GM21737 (cell line): ENCODE results near the gene TRIM62.

Experiments
- ATAC-seq: cut with Tn5 transposase; IDR thresholded peaks from one replicate; pipeline ENCODE4 v1.9.1; 2021; ENCODE audit warnings: mild to moderate bottlenecking, moderate library complexity; ENCODE audit not compliant: unreplicated experiment

TRIM62 gene

DNA sequence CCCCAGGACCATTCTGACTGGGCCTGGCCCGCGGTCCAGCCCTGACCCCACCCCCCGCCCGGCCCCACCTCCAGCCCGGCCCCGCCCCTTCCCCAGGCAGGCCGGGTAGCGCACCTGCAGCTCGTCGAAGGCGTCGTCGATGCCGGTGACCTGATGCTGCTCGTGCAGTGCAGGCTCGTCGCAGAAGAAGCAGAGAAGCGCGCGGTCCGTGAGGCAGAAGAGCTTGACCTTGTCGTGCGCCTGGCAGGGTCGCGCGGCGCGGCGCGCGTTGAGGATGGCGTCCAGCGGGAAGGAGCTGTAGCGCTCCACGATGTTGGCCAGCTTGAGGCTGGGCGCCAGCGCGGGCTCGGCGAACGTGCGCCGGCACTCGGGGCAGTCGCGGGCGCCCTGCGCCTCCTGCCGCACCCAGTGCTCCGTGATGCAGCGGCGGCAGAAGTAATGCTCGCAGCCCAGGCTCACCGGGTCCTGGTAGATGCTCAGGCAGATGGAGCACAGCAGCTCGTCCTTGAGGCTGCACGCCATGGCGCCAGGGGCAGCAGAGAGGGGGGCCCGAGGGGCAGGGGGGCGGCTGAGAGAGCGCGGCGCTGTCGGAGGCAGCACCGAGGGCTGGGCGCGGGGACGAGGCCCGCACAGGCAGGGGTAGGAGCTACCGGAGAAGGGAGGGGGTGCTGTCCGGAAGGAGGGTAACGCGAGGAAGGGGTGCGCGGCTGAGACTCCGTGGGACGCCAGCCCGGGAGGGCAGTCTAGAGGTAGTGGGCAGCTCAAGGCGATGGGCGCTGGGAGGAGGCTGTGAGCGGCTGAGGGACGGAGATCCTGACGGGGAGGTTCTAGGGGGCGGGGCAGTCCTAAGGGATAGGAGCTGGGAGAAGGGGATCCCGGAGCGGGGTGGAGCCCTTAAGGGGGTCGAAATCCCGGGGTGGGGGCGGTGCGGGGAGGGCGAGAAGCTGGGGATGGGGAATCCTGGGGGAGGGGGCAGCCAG, 642 bp downstream of the TRIM62 start:
- ATAC-seq, result peak; percentile 67

GRCh38 chr1:33180226-33180910, 1.5 kb downstream of the TRIM62 start:
- ATAC-seq, result no peak

GRCh38 chr1:33178836-33179439, 2.9 kb downstream of the TRIM62 start:
- ATAC-seq, result no peak

DNA sequence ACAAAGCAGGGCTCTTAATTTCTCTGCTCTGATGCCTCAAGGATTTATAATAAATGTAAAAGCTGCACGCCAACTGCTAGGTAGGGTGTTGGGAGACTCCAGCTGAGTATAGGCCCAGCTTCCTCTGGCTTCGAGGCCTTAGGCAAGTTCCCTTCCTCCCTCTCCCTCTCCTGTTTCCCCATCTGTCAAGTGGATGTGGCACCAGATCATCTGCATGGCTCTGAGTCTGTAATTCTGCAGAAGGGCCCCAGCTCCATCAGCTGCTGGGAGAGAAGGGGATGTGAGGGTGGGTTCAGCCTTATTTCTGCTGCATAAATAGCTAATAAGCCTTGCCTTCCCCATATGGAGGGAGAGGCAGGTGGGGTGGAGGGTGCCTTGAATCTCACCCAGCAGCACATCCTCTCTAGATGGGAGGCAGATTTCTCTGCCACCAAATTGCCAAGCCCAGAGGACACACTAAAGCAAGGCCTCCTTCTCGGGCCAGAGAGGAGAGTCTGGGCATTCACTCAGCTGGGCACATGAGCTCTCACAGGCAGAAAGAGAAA, 3.8 kb downstream of the TRIM62 start:
- no peak for ATAC-seq

- no peak for ATAC-seq
These were observed 5.0 kb downstream of the TRIM62 start for GRCh38 chr1:33176887-33177286.

DNA sequence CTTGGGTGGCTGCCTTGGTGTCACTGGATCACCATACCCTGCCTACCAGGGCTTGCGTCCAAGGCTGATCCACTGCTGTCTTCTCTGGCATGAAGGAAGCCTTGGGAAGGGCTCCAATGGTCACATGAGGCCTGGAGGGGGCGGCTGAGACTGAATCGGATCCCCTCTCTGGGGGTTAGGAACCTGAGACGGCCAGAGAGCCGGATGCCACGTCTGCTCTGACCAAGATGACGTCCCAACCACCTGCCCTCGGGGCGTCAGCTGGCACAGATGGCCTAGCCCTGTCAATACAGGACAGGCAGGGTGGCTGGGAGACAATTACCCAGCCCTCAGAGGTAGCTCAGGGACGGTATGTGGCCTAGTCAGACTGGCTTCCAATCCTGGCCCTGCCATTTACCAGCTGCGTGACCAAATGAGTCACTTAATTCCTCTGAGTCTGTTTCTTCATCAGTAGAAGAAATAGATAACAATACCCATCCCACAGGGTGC, 5.4 kb downstream of the TRIM62 start:
- ATAC-seq, result no peak

DNA sequence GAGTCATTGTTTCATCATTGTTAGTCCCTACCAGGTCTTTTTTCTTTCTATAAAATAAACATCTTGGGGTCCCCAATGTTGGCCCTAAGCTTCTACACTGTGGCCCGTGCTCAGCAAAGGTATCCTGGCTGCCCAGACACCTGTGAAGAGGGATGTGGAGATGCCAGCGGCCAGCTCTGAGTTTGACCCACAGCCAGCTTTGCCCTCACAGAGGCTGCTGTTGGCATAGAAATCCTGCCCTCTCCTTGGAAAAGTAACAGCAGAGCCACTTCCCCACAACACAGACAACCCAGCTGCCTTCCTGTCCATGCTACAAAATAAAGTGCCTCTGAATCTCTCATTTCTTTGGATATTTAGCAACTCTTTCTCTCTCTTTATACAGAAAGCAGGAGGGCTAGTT, 6.0 kb downstream of the TRIM62 start:
- ATAC-seq, result no peak

DNA sequence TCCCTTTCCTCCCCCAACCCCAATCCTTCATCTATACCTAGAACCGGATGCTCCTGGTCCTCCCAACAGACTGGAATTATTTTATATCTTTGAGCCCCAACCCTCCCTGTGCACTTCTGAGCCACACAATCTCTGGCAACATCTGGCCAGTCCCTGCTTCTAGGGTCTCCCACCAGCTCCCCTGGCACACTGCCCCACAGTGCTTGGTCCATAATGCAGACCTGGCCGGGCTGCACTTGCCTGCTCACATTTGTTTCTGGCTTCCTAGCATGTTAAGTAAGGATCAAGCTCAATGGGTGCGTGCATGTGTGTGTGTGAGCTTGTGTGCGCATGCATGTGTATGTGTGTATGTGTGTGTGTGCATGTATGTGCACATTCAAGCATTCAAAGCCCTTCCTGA, 8.8 kb downstream of the TRIM62 start:
- no peak for ATAC-seq

DNA sequence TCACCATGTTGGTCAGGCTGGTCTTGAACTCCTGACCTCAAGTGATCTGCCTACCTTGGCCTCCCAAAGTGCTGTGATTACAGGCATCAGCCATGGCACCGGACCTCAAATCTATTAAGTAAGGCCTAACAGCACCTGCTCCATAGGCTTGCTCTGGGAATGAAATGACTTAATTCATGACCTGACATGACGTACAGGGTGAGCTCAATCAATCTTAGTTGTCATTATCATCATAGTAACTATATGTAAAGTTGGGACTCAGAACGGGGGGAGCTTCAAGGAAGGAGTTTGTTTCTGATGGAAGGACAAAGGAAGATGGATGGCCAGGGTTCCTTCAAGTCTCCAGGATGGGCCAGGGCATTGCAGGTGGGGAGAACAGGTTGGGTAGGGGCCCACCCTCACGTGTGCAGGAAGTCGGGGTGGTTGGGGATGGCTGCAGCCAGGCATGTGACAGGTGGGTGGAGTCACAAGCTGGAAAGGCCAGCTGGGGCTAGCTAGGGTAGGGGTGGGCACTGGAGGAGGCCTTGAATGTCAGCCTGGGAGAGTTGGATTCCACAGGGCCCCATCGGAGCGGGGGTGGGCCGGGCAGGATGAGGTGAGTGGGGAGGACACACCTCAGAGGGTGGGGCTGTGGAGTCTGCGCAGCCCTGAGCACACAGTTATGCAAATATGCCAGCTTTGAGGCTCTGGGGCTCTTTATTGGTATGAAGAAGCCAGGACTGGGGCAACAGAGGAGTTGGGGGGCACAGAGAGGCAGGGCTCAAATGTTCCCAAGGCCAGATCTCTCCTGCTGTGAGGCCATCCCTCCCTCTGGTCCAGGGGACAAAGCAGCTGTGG, 9.6 kb downstream of the TRIM62 start:
- no peak for ATAC-seq

DNA sequence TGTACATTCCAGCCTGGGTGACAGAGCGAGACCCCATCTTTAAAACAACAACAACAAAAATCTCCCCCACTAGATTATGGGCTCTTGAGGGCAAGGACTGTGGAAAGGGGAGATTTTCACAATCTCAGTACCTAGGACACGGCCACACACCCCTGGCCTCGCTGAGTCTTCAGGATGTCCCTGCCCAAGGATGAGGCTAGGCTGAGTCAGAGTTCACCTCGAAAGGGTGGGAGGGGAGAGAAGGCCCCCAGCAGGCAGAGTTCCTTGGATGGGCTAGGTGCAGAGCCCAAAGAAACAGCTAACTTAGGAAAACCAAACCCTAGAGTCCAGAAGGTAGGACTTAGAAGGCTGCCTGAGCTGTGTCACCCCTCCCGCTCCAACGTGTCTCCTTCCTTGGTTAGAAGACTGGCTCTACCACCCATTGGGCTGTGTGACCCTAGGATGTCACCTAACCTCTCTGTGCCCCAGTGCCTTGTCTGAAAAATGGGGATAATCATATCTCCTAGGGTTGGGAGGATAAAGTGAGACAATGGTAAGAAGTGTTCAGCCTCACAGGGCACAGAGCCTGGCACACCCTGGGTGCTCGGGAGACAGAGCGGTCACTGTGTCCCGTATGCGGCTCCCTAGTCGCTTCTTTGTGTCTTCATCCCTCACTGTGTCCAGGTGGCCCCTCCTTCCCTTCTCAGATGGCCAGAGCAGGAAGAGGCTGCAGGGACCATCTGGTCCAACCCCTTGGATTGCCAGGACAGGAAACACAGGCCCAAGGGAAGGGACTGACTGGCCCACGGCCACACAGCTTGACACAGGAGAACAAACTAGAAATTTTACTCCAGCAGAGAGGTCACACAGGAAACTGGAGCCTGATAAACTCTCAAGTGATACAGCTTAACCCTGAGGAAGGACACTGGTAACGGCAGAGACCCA, 11.2 kb downstream of the TRIM62 start:
- no peak for ATAC-seq

DNA sequence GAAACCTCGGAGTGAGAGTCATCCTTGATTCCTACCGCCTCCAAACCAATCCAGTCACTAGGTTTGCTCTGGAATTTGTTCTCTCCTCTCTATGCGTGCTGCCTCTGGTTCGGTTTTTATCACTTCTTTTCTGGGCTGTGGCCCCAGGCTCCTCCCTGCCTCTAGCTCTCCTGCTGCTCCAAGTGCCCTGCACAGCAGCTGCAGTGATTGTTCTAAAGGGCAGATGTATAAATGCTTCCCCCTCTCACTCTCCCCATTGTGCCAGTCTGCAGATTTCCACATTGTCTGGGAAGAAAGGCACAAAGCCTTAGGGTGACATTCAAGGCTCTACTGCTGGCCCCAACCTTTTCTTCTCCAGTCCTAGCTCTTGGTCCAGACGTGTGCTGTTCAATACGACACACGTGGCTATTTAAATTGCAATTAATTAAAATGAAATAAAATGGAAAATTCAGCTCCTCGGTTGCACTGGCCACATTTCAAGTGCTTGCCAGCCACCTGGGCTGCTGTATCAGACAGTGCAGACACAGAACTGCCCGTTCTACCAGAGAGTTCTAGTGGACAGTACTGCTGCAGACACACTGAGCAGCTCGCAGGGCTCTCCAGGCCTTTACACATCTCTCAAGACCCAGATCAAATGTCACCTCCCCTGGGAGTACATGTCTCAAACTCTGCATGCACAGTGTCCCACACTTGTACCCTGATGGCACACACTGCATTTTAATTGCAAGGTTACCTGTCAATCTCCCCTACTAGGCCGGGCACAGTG, 12.4 kb downstream of the TRIM62 start:
- no peak for ATAC-seq

GRCh38 chr1:33168556-33169289, 13.1 kb downstream of the TRIM62 start:
- no peak for ATAC-seq

- ATAC-seq, result no peak
These were observed 14.0 kb downstream of the TRIM62 start for GRCh38 chr1:33167650-33168447.

- ATAC-seq, result no peak
These were observed 16.0 kb downstream of the TRIM62 start for GRCh38 chr1:33165809-33166208.

- ATAC-seq, result no peak
These were observed 16.6 kb downstream of the TRIM62 start for GRCh38 chr1:33165209-33165608.

- no peak for ATAC-seq
These were observed 18.0 kb downstream of the TRIM62 start for GRCh38 chr1:33163621-33164519.
